GM18520 (cell line): Measurements from ENCODE around the gene CAB39.
A peak's percentile ranks its signal among the peaks of the same experiment; 100 is the strongest.

ENCODE experiments used
- ATAC-seq: cut with Tn5 transposase; IDR thresholded peaks from one replicate; pipeline ENCODE4 v1.9.1; 2021; ENCODE audit not compliant: unreplicated experiment

The CAB39 gene

GRCh38 chr2:230849633-230850357, 137.2 kb downstream of the CAB39 start:
- no peak for ATAC-seq

- ATAC-seq: no peak
These were observed 137.7 kb downstream of the CAB39 start for GRCh38 chr2:230850358-230850658.

- ATAC-seq: no peak
These were observed 139.5 kb downstream of the CAB39 start for GRCh38 chr2:230852113-230852512.

- no peak for ATAC-seq
These were observed 149.1 kb downstream of the CAB39 start for GRCh38 chr2:230861552-230862255.

GRCh38 chr2:230862292-230862691, 149.7 kb downstream of the CAB39 start:
- ATAC-seq: no peak

GRCh38 chr2:230863031-230863430, 150.4 kb downstream of the CAB39 start:
- ATAC-seq: no peak

GRCh38 chr2:230863442-230864121, 150.9 kb downstream of the CAB39 start:
- no peak for ATAC-seq

- ATAC-seq: no peak
These were observed 151.5 kb downstream of the CAB39 start for GRCh38 chr2:230864122-230864604.

GRCh38 chr2:230864605-230865306, 152.1 kb downstream of the CAB39 start, which contains the start of gene ITM2C:
ITM2C (plus strand) TSS chr2:230864942; CDS start chr2:230865026, 84 bp downstream.
- ATAC-seq: peak; percentile 60

- no peak for ATAC-seq
These were observed 152.7 kb downstream of the CAB39 start for GRCh38 chr2:230865307-230865765.

- no peak for ATAC-seq
These were observed 153.4 kb downstream of the CAB39 start for GRCh38 chr2:230865766-230866755.

- no peak for ATAC-seq
These were observed 154.3 kb downstream of the CAB39 start for GRCh38 chr2:230866756-230867523.

GRCh38 chr2:230868161-230868946, 155.7 kb downstream of the CAB39 start:
- ATAC-seq: no peak

- no peak for ATAC-seq
These were observed 156.6 kb downstream of the CAB39 start for GRCh38 chr2:230868947-230869913.

GRCh38 chr2:230869914-230870543, 157.4 kb downstream of the CAB39 start:
- ATAC-seq: no peak
